IPS DF 4.7 (cell line): ENCODE results near the gene ODAD4.

ENCODE experiments used
- DNase-seq: peaks from one replicate; pipeline ENCODE4 v3.0.0-alpha.2; 2013; ENCODE audit warnings: low spot score; ENCODE audit errors: extremely low read depth

Gene ODAD4

DNA sequence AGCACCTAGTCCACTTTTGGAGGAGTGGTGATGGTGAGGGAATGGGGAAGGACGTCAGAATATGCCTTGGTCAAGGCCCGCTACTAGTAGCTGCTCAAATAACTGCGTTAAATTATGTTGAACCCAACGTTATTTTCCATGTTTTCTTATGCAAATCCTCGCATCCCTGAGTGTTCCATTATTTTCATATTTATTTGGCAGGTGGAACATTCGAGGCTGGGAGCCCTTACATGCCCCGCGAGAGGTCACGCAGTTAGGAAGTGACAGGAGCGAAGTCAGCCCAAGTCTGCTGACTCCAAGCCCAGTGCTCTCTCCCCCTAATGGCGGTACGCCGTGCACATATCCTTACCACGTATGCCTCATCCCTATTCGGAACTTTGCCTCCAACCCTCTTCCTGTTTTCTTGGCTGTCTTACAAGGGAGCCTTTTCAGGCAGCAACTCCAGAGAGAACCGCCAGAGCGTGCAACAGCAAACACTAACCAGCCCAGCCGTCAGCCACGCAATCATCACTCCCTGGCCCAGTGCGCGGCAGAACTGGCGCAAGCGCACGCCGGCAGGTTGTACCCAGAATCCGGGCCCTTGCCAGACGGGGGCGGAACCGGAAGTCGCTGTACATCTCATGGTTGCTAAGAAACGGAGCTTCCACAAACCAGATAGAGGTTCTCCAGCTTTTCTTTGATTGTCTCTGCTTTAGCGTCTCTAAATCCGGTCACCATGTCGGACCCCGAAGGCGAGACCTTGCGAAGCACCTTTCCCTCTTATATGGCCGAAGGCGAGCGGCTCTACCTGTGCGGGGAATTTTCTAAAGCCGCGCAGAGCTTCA, at the start of gene ODAD4:
TSS of gene ODAD4 (plus strand) at position 609 of the 824 bp plus-strand sequence. CDS start at position 716, 107 bp downstream.
- DNase-seq, result peak; percentile 87

- no peak for DNase-seq
Measured at GRCh38 chr17:41882756-41883155, 47.7 kb upstream of the ODAD4 start.

- DNase-seq, result no peak
Measured at GRCh38 chr17:41885733-41886132, 44.7 kb upstream of the ODAD4 start.

DNA sequence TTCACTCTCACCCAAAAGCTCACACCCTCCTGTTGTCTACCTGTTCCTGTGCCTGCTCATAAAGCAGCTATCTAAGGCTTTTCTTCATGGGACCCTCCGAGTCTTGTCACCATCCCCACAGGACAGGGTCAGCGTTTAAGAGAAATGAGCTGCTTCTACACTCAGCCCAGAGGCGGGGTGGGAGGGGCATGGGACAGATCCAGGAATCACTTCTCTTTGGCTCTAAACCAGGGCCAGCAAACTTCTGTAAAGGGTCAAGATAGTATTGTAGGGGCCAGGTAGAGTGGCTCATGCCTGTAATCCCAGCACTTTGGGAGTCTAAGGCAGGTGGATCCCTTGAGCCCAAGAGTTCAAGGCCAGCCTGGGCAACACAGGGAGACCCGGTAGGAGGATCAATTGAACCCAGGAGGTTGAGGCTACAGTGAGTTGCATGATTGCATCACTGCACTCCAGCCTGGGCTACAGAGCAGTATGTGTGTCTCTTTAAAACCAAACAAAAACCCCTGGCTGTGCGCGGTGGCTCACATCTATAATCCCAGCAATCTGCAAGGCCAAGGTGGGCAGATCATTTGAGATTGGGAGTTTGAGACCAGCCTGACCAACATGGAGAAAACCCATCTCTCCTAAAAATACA, 42.0 kb upstream of the ODAD4 start:
- DNase-seq, result no peak

DNA sequence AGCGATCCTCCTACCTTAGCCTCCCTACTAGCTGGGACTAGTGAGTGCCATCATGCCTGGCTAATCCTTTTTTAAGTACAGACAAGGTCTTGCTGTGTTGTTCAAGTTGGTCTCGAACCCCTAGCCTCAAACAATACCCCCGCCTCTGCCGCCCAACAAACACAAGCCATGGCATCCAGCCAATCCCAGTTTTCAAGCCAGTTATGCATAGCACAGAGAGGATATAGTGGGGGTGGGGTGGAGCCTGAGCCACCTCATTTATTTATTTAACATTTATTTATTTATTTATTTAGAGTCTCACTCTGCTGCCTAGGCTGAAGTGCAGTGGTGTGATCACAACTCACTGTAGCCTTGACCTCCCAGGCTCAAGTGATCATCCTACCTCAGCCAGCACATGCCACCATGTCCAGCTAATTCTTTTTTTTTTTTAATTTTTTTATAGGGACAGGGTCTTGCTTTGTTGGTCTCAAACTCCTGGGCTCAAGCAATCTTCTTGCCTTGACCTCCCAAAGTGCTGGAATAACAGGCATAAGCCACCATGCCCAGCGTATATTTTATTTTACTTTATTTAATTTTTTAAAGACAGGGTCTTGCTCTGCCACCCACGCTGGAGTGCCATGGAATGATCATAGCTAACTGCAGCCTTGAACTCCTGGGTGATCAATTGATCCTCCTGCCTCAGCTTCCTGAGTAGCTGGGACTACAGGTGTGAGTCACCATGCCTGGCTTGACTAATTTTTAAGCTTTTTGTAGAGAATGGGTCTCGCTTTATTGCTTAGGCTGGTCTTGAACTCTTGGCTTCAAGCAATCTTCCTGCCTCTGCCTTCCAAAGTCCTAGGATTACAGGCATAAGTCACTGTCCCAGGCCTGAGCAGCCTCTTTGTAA, 39.0 kb upstream of the ODAD4 start:
- DNase-seq, result no peak

- no peak for DNase-seq
Measured at GRCh38 chr17:41892021-41892376, 38.4 kb upstream of the ODAD4 start.

DNA sequence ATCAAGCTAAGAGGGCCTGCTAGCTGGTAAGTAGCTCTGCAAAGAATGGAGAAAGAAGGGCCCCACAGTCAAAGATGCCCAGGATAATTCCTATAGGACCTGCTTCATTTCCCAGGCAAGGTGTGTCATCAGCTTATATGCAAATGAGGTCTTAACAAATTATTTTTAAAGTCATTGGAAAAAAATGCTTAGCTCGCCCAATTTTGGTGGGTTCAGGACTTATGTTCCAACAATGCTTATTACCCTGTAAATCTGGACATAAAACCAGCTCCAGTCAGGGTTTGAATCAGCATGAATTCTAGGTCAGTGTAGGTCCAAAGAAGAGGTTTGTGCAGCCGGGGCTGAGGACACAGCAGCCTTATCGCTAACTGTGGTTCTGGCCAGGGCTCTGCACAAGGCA, 37.0 kb upstream of the ODAD4 start:
- no peak for DNase-seq

DNA sequence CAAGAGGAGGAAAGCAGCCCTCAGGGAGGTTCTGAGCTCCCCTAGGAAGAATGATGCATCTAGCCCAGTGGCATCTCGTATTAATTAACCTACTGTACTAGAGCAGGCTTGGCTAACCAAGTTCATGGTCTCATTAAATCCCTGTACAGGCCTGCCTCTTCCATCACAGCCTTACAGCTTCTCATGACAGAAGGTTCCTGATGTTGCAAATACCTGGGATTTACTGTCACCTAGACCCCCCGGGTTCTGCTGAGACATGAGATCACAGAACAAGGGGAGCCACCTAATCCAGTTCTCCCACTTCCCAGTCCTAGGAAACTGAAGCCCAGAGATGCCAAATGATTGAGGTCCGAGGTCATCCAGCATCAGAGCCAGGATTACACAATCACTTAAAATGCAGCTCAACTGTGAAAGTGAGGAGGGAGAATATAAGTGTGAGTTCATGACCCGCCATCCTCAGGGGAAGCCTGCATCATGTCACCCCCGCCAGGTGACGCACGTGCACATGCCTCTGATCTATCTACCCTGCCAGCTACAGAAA, 35.6 kb upstream of the ODAD4 start:
- DNase-seq, result no peak

DNA sequence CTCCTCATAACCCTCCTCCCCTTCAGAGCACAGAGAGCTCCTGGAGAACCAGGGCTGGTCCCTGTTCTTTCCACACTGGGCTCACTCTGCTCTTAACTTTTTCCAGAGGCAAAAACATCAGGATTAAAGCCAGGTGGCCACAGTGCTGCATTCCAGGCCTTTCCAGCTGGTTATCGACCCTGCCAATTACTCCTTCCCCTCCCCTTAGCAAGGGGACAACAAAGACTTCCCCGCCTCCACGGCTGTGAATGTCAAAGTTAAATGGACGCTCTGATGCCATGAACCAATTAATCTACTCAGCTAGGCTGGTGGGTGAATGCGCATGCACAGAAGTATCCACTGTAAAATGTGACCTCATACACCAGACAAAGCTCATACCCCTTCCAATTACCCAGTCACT, 34.8 kb upstream of the ODAD4 start:
- DNase-seq, result no peak

DNA sequence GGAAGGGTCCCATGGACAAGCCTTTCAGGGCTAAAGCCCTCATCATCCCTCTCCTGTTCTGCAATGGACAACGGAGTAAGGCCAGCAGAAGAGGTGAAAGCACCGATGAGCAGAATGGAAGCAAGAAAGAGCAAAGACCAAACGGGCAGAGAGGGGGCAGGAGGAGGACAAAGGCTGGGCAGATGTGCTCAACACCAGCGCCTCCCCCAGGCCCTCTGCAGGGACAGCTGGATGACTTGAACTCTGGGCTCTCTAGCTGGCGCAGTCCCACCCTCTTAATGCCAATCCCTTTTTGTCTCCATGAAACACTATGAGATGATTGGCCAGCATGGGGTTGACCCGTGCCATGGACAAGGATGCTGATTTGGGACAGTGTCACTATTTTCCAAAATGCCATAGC, 33.7 kb upstream of the ODAD4 start:
- DNase-seq, result no peak

DNA sequence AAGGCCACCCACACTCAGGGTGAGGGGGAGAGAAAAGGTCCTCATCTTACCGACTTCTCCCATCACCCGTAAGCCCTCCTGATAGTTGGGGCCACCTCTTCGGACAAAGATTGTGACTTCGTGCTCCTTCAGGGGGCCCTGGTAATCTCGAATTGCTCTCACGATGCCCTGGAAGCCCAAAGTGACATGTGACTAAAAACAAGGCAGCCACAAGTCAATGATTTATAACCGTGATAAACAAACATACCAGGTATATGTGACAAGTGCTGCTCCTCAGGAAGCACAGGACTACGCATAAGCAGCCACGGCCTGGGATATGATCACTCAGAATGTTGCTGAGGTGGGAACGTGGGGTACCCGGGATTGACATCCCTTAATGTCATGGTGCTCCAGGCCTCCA, 28.8 kb upstream of the ODAD4 start:
- no peak for DNase-seq

- no peak for DNase-seq
Measured at GRCh38 chr17:41904242-41904841, 26.1 kb upstream of the ODAD4 start.

DNA sequence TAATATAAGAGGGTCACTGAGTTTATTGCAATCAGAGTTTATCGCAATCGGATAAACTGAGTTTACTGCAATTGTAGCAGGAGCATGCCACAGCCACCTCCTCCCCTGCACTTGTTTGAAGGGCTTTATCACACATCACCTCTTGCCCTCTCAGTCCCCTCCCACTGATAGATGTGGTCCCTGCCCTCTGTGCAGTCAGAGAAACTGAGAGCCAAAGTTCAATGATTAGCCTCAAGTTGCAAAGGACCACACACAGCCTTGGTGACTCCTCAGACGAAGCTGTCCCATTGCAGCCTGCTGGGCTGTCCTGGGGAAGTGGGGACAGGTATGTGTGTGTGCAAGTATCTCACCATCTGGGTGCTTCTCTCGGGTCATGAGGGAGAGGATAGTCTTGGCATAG, 25.2 kb upstream of the ODAD4 start:
- no peak for DNase-seq

DNA sequence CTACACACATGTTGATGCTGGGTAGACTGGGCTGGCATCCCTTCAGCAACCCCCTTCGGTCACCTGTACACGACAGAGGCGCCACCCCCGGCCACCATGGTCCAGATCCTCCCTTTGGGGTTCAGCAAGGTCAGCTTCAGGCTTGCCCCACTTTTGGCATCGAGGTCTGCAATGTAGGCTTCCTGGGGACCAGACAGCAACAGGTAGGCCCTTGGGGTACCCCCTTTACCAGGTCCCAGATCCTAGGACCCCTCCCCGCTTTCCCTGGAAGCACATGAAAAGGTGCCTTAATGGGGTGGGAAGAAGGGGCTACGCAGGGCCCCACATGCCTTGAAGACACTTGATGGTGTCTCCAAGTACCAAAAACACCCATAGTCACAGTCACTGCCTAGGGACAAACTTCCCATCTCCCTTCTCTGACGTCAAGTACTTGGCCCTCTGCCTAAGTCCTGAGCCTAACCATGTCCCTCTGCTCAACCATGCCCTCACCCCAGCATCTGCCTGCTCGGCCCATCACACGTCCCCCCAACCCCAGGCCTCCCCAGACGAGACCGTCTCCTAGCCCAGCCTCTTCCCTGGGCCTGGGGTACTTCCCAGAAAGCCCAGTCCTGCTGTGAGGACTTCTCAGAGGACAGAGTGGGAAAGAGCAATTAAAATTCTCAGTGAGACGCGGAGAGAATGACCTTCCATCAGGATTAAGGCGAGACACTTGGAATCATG, 23.8 kb upstream of the ODAD4 start:
- DNase-seq, result no peak

GRCh38 chr17:41907185-41907556, 23.2 kb upstream of the ODAD4 start:
- DNase-seq, result no peak

GRCh38 chr17:41907633-41908539, 22.5 kb upstream of the ODAD4 start:
- DNase-seq, result no peak

DNA sequence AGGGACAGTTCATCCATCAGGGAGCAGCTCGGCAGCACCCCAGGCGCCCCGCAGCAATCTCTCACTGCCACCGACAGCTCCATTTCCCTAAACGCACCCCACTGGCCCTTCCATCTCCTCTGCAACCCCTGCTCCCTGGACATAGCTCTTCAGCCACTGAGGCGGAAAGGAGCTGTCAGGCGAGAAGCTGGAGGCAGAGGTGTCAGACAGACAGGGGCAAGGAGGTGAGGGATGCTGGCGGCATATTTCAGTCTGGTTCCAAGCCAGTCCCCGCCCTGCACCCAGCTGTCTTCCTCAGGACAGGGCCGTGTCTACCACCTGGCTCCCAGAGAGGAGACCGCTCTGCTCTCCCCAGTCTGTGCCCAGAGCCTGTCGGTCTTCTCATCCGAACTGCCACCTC, 21.3 kb upstream of the ODAD4 start:
- no peak for DNase-seq

- DNase-seq, result no peak
Measured at GRCh38 chr17:41910701-41911391, 19.6 kb upstream of the ODAD4 start.

DNA sequence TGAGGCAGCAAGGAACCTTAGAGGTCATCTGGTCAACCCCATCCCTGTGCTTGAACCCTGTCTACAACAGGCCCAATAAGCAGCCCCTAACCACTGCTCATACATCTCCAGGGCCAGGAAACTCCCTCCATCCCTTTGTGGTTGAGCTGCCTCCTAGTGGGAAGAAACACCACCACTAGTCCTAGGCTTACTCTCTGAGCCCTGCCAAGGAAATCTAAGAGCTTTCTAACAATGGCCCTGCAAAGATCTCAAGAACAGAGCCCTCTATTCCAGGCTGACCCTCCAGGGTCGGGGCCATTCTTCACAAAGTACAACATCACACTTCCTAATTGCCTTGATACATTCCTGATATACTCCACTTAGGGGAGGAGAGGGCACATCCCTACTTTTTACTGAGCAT, 17.5 kb upstream of the ODAD4 start:
- no peak for DNase-seq
